ENCODE measurements around the gene CCL14.

Gene CCL14

GRCh38 chr17:36004594-36005108, 18.1 kb upstream of the CCL14 start:
- in situ Hi-C loops (cut with MboI; ENCODE audit: low sequenced_read_pairs, unreplicated experiment): no loop called here
- DNase-seq (ENCODE audit: low spot score): no peak
- no peak for TF ChIP-seq CTCF (IDR thresholded peaks at IDR 0.05; ENCODE audit: borderline replicate concordance, control extremely low read depth, extremely low read depth, insufficient read depth, missing control alignments)

- DNase-seq (ENCODE audit: low spot score): no peak
- in situ Hi-C loops (cut with MboI; ENCODE audit: low sequenced_read_pairs, unreplicated experiment): no loop called here
- TF ChIP-seq CTCF (IDR thresholded peaks at IDR 0.05; ENCODE audit: borderline replicate concordance, control extremely low read depth, extremely low read depth, insufficient read depth, missing control alignments): no peak
These were observed 16.1 kb upstream of the CCL14 start for GRCh38 chr17:36002631-36003030.

- no peak for TF ChIP-seq CTCF (IDR thresholded peaks at IDR 0.05; ENCODE audit: borderline replicate concordance, control extremely low read depth, extremely low read depth, insufficient read depth, missing control alignments)
- DNase-seq (ENCODE audit: low spot score): no peak
- in situ Hi-C loops (cut with MboI; ENCODE audit: low sequenced_read_pairs, unreplicated experiment): no loop called here
These were observed 15.5 kb upstream of the CCL14 start for GRCh38 chr17:36001862-36002603.

GRCh38 chr17:36001110-36001771, 14.7 kb upstream of the CCL14 start, which contains the start of gene CCL15:
Gene CCL15, minus strand, starts transcription at chr17:36001553. Its CDS starts 61 bp downstream, at chr17:36001492.
- no peak for TF ChIP-seq CTCF (IDR thresholded peaks at IDR 0.05; ENCODE audit: borderline replicate concordance, control extremely low read depth, extremely low read depth, insufficient read depth, missing control alignments)
- in situ Hi-C loops (cut with MboI; ENCODE audit: low sequenced_read_pairs, unreplicated experiment): no loop called here
- DNase-seq (ENCODE audit: low spot score): no peak

GRCh38 chr17:36000732-36001109, 14.2 kb upstream of the CCL14 start:
- in situ Hi-C loops (cut with MboI; ENCODE audit: low sequenced_read_pairs, unreplicated experiment): no loop called here
- DNase-seq (ENCODE audit: low spot score): no peak
- TF ChIP-seq CTCF (IDR thresholded peaks at IDR 0.05; ENCODE audit: borderline replicate concordance, control extremely low read depth, extremely low read depth, insufficient read depth, missing control alignments): no peak

- no peak for DNase-seq (ENCODE audit: low spot score)
- in situ Hi-C loops (cut with MboI; ENCODE audit: low sequenced_read_pairs, unreplicated experiment): no loop called here
- TF ChIP-seq CTCF (IDR thresholded peaks at IDR 0.05; ENCODE audit: borderline replicate concordance, control extremely low read depth, extremely low read depth, insufficient read depth, missing control alignments): no peak
These were observed 12.2 kb upstream of the CCL14 start for GRCh38 chr17:35998756-35999155.

All from GM13976 (cell line).